Omental fat pad (tissue), 4 donors: Measurements from ENCODE around the gene CCDC127. TPM values are rescaled to one million over a fixed set of nuclear protein-coding genes. Genes with fewer than 3 reads are reported as not detected.

ENCODE experiments used
- ATAC-seq: fragments of 150-250 bp; one replicate; pipeline ENCODE4 v1.9.1; 2016; ENCODE audit warnings: mild to moderate bottlenecking, moderate library complexity; ENCODE audit not compliant: low FRiP score
- DNase-seq: peaks from one replicate; pipeline ENCODE4 v3.0.0-alpha.2; 2019; ENCODE audit warnings: low spot score
- total RNA-seq, 4 donors: library from RNA; depleted of rRNA; stranded (reverse); fragments of >200 nt; gene quantifications; one replicate each; pipeline ENCODE4 v1.1.0, GENCODE V29; 2016
- TF ChIP-seq, protein P1 (sequence below), 3 donors: fragments of 450-650 bp; IDR thresholded peaks; one replicate each; pipeline ENCODE4 v1.5.1; 2016 to 2017; ENCODE audit warnings: antibody characterized with exemption in 3 of 3, mild to moderate bottlenecking in 3 of 3, moderate library complexity in 2 of 3

The CCDC127 gene
- total RNA-seq, 4 donors from 2014 or later: 4.7 to 10.6 (median 5.5) TPM

DNA sequence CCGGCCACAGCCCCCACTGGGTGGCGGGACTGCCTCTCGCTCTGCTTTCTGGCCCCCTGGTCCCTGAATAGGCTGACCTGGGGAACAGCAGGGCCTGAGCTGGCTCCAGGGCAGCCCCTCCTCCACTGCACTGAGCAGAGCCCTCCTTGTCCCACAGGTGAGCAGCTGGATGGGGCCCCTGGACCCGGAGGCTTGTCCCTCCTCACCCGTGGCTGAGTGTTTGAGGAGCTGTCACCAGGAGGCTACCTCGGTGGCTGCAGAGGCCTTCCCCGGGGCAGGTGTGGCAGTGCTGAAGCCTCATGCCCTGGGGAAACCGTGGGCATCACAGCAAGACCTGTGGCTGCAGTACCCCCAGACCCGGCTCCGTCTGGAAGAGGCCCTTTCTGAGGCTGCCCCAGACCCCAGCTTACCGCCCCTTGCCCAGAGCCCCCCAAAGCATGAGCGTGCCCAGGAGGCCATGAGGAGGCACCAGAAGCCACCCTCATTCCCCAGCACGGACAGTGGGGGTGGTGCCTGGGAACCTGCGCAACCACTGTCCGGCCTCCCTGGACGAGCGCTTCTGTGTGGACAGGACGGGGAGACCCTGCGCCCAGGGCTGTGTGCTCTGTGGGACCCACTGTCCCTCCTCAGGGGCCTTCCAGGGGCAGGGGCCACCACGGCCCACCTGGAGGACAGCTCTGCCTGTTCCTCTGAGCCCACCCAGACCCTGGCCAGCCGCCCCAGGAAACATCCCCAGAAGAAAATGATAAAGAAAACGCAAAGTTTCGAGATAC lies 55.2 kb downstream of the CCDC127 start:
- TF ChIP-seq, protein P1, sequence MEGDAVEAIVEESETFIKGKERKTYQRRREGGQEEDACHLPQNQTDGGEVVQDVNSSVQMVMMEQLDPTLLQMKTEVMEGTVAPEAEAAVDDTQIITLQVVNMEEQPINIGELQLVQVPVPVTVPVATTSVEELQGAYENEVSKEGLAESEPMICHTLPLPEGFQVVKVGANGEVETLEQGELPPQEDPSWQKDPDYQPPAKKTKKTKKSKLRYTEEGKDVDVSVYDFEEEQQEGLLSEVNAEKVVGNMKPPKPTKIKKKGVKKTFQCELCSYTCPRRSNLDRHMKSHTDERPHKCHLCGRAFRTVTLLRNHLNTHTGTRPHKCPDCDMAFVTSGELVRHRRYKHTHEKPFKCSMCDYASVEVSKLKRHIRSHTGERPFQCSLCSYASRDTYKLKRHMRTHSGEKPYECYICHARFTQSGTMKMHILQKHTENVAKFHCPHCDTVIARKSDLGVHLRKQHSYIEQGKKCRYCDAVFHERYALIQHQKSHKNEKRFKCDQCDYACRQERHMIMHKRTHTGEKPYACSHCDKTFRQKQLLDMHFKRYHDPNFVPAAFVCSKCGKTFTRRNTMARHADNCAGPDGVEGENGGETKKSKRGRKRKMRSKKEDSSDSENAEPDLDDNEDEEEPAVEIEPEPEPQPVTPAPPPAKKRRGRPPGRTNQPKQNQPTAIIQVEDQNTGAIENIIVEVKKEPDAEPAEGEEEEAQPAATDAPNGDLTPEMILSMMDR (IDR thresholded peaks at IDR 0.05): no peak
- DNase-seq (no peak), ATAC-seq (no peak)

DNA sequence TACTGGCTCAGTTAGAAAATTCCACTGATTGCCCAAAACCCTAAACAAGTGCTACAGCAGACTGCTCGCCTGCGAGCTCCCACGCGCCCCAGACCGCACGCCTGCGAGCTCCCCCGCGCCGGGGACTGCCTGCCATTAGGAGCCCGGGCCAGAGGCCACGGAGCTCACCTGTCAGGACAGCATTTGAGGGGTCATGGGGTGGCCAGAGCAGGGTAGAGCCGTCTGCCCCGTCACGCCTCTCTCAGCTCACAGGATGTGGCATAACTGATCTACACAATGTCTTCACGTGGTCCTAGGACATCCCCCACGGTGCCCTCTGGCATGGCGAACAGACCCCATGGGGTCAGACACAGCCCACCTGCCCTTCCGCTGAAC lies 55.8 kb downstream of the CCDC127 start:
- no peak for ATAC-seq
- TF ChIP-seq, protein P1 (IDR thresholded peaks at IDR 0.05): no peak

DNA sequence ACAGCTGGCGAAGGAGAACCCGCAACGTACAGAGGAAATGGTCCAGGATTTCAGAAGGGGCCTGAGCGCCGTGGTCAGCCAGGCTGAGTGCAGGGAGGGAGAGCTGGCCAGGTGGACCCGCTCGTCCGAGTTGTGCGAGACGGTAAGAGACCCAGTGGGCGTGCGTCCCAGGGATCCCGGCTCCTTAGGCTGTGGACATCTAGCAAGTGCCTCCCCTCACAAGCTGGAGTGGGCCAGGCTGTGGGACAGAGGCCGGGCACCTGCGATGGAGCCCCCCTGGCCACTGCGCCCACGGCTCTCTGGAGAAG lies 56.2 kb downstream of the CCDC127 start:
- ATAC-seq (no peak), DNase-seq (no peak)
- TF ChIP-seq, protein P1 (IDR thresholded peaks at IDR 0.05): no peak

More for the DNA sequence above, 55.8 kb downstream of the CCDC127 start:
- no peak for DNase-seq

DNA sequence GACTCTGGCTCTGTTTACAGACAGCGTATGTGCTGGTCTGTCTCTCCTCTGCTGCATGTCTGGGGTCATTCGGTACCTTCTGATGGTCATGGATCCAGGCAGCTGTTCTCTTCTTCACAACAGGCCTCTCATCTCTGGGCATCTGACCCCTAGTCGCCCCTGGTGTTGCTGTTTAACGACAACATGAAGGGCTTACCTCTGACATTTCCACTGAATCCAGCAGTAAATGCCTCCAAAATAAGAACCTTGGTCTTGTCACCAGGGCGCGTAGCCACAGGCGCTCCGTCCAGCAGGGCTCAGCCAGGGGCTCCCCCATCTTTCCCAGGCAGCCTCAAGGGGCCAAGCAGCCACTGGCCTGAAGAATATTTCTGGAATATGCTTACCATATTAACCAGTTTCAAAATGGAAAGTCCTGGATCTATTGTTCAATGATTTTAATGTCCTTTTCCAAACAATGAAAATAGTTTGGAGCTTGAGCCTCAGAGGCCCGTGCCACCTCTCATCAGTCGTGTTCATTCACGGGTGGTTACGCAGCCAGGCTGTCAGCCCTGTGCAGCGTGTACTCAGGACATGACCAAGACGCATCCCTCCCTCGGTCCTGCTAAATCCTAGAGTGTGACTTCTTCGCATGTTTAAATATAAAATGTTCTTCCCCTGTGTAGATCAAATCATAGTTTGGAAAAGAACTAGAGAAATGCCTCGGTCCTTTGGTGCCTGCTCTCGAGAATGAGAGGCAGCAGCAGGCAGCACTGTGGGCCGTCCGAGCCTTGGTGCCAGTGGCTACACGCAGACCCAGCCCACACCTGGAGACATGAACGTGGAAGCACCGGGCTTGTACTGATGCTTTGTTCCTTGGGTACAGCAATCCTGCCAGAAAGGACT lies 56.8 kb downstream of the CCDC127 start:
- ATAC-seq: no peak

DNA sequence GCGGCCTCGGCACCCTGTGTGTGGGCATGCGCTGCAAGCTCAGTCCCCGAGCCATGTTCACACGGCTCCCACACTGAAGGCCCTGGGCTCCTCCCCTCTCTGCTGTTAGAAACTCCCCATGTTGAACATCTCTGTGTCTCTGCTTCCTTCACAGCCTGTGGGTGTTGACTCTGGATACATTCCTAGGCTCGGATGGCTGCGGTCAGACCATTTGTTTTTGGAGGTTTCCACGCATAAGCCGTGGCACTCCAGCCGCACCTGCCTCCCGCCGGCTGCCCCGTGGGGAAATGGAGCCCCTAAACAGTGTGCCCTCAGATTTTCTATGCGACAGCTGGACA lies 57.8 kb downstream of the CCDC127 start:
- TF ChIP-seq, protein P1 (IDR thresholded peaks at IDR 0.05): no peak
- ATAC-seq (no peak), DNase-seq (no peak)

More for the DNA sequence above, 56.8 kb downstream of the CCDC127 start:
- TF ChIP-seq, protein P1 (IDR thresholded peaks at IDR 0.05): no peak
- no peak for DNase-seq

DNA sequence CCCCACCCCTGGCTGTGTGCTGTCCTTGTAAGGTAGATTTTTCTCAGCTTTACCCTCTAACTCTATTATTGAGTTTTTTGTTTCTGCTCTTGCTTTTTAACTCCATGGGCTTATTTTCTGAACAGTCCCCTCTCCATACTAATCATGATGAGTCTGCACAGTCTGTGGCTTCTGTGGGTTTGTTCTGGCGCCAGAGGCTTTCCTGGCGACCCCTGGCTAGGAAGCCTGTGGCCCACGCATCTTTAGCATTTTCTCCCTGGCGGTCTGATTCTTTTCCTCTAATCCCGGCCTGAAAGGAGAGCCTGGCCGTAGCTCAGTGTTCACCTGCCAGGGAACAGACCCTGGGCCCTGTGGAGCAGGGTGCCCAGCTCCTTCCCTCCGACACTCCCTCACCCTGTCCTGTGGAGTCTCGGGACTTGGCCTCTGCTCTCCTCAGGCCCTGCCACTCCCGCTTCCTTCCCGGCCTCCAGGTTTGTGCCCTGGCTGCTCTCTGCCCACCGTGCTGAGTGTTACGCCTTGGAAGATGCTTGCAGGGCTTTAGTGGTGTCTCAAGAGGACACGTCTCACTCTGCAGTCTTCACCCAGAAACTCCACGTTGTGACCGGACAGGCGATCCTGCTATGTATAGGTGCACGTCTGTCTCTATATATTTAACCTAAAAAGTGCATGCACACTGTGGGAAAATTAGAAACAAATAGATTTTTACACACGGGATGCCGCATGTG lies 58.3 kb downstream of the CCDC127 start:
- TF ChIP-seq, protein P1 (IDR thresholded peaks at IDR 0.05): no peak
- no peak for DNase-seq
- ATAC-seq: no peak
